ENCODE measurements around the gene IPO8.
"Not testable (repeated sequence)": the region's sequence is repeated elsewhere in the genome, so short reads cannot be mapped to it uniquely, and the experiment has no call there.

The IPO8 gene

DNA sequence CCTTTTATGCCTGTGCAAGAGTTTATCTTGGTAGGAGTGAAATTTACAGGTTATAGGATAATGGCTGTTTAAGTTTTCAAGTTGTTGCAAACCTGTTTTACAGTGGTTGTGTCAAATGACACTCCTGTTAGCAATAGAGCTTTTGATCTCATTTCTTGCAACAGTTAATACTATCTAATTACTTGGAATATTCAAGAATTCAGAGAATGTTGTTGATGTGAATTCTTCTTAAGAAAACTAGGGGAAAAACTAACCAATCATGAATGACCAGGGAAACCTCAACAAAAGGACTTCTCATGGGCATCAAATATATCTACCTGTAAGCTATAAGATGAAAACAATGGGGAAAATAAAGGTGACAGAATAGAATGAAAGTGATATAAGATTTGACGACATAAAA lies 85.0 kb downstream of the IPO8 start:
- no peak for TF ChIP-seq POLR2A (IDR thresholded peaks at IDR 0.05; ENCODE audit: low read length)
- TF ChIP-seq GATA1 (IDR thresholded peaks at IDR 0.05; ENCODE audit: low read depth, low read length) = no peak
- no peak for DNase-seq

DNA sequence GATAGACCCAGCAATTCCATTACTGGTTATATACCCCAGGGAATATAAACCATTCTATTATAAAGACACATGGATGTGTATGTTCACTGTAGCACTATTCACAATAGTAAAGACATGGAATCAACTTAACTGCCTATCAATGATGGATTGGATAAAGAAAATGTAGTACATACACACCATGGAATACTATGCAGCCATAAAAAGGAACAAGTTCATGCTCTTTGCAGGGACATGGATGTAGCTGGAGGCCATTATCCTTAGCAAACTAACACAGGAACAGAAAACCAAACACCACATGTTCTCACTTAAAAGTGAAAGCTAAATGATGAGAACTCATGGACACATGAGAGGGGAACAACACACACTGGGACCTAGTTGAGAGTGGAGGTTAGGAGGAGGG lies 85.8 kb downstream of the IPO8 start:
- not testable (repeated sequence) for DNase-seq

DNA sequence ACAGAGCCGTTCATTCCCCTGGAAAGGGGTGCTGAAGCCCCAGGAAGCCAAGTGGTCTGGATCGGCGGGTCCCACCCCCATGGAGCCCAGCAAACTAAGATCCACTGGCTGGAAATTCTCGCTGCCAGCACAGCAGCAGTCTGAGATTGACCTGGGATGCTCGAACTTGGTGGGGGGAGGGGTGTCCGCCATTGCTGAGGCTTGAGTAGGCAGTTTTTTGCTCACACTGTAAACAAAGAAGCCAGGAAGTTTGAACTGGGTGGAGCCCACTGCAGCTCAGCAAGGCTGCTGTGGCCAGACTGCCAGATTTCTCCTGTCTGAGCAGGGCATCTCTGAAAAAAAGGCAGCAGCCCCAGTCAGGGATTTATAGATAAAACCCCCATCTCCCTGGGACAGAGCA lies 91.4 kb downstream of the IPO8 start:
- DNase-seq = not testable (repeated sequence)

DNA sequence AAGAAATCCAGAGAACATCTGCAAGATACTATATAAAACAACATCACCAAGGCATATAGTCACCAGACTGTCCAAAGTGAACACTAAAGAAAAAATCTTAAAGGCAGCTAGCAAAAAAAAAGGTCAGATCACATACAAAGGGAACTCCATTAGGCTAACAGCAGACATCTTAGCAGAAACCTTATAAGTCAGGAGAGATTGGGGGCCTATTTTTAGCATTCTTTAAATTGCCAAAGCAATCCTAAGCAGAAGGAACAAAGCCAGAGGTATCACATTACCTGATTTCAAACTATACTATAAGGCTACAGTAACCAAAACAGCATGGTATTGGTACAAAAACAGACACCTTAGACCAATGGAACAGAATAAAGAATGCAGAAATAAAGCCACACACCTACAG lies 92.5 kb downstream of the IPO8 start:
- DNase-seq = no peak
- TF ChIP-seq POLR2A (IDR thresholded peaks at IDR 0.05; ENCODE audit: low read length) (no peak), GATA1 (IDR thresholded peaks at IDR 0.05; ENCODE audit: low read depth, low read length) (no peak)

DNA sequence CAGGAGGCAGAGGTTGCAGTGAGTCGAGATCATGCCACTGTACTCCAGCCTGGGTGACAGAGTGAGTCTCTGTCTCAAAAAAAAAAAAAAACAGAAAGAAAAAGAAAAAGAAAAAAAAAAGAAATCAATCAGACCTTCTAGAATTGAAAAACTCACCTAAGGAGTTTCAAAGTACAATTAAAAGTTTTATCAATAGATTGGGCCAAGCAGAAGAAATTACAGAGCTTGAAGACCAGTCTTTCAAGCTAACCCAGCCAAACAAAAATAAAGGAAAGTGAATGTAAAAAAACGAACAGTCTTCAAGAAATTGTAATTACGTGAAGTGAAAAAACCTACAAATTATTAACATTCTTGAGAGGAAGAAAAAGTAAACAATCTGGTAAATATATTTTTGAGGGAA lies 93.0 kb downstream of the IPO8 start:
- TF ChIP-seq POLR2A (IDR thresholded peaks at IDR 0.05; ENCODE audit: low read length) = no peak
- no peak for TF ChIP-seq GATA1 (IDR thresholded peaks at IDR 0.05; ENCODE audit: low read depth, low read length)
- DNase-seq = no peak

DNA sequence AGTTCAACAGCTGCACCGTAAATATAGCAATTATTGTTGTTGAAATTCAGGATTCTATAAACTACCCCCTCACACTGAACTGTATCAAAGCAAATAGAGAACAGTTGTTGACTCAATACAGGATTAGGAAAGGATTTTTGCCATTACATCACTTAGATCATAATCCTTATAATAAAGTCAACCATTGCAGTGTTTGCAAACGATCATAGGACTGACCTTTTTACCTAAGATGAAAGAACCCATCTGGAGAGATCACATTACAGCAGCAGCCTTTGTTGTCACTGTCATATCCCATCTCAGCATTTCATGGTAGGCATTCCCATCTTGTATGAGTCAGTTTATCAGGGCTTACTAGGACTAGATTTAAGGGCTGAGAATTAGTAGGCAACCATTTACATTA lies 96.1 kb downstream of the IPO8 start:
- no peak for TF ChIP-seq POLR2A (IDR thresholded peaks at IDR 0.05; ENCODE audit: low read length)
- TF ChIP-seq GATA1 (IDR thresholded peaks at IDR 0.05; ENCODE audit: low read depth, low read length) = no peak
- DNase-seq = no peak

DNA sequence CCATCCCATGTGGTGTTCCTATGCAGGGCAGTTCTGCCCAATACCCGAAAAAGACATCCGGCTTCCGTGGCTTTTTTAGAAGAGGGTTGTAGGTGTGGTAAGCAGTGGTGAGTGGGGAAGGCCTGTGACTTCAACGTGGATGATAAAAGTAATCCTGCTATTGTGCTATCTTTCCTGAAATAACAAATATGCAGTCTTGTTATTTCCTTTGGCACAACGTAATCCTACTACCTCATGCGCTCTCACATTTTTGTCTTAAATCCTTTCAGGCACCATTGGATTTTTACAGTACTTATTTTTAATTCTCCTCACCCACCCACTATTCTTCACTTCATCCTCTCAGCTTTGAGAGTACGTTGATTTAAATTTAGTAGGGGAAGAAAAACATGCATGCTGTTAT lies 96.8 kb downstream of the IPO8 start:
- DNase-seq = no peak
- TF ChIP-seq POLR2A (IDR thresholded peaks at IDR 0.05; ENCODE audit: low read length) (no peak), GATA1 (IDR thresholded peaks at IDR 0.05; ENCODE audit: low read depth, low read length) (no peak)

DNA sequence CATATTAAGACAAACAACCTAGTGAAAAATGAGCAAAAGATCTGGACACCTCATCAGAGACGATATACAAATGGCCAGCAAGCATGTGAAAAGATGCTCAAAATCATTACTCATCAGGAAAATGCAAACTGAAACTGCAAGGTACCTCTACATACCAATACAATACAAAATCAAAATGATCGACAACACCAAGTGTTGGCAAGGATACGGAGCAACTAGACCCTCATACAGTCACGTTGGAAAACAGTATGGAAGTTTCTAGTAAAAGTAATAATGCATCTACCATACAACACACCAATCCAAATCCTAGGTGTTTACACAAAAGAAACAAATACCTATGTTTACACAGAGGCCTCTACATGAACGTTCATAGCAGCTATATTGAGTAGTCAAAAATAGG lies 99.9 kb downstream of the IPO8 start:
- no peak for TF ChIP-seq GATA1 (IDR thresholded peaks at IDR 0.05; ENCODE audit: low read depth, low read length)
- TF ChIP-seq POLR2A (IDR thresholded peaks at IDR 0.05; ENCODE audit: low read length) = no peak
- DNase-seq = no peak

DNA sequence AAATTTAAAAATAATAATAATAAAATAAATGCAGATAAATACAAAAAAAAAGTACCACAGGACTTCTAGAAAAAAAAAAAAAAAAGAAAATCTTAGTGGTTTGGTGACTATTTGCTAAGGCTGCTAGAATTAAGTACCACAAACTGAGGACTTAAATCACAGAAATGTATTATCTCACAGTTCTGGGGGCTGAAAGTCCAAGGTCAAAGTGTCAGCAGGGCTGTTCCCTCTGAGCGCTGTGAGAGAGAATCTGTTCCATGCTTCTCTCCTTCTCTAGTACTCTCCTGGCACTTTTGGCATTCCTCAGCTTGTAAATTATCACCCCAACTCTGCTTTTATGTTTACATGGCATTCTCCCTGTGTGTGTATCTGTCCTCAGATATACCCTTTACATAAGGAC lies 101.2 kb downstream of the IPO8 start:
- DNase-seq = no peak
- no peak for TF ChIP-seq POLR2A (IDR thresholded peaks at IDR 0.05; ENCODE audit: low read length)
- no peak for TF ChIP-seq GATA1 (IDR thresholded peaks at IDR 0.05; ENCODE audit: low read depth, low read length)

DNA sequence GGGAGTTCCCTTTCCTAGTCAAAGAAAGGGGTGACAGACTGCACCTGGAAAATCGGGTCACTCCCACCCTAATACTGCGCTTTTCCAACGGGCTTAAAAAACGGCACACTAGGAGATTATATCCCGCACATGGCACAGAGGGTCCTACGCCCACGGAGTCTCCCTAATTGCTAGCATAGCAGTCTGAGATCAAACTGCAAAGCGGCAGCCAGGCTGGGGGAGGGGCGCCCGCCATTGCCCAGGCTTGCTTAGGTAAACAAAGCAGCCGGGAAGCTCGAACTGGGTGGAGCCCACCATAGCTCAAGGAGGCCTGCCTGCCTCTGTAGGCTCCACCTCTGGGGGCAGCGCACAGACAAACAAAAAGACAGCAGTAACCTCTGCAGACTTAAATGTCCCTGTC lies 107.1 kb downstream of the IPO8 start:
- not testable (repeated sequence) for DNase-seq

DNA sequence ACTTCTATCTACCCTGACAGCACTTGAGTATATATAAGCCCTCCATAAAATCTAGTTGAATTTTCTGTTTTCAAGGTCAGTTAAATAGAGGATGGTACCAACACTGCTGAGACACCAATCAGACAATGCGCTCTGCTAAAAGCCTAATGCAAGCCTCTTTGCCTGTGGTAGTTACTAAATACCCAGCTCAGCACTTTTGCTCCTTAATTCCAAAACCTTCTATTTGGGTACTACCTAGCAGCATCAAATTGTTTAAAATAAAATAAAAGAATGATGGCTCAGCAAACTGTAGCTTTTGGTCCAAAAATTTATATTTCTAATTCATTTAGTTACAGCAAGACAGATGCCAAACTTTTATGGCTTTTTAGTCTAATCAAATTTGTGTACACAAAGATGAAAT lies 107.9 kb downstream of the IPO8 start:
- TF ChIP-seq GATA1 (IDR thresholded peaks at IDR 0.05; ENCODE audit: low read depth, low read length) = no peak
- TF ChIP-seq POLR2A (IDR thresholded peaks at IDR 0.05; ENCODE audit: low read length) = no peak

DNA sequence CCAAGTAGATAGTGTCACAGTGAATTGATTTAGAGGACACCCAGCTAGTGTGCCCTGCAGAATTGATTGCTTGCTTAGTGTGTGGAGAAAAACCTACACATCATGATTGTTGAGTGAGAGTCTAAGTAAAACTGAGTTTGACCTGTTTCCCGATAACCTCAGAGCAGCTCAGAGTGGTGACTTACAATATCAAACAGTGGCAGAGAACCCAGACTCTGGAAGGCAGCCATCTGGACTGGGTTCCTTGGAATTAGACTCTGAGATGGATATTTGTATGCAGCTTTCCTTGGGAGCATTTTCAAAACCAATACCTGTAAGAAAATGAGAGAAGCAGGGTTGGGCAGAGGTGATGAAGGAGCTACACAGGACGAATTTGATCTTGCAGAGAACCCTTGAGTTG lies 109.8 kb downstream of the IPO8 start:
- DNase-seq = no peak

More for the DNA sequence above, 107.9 kb downstream of the IPO8 start:
- DNase-seq = no peak

DNA sequence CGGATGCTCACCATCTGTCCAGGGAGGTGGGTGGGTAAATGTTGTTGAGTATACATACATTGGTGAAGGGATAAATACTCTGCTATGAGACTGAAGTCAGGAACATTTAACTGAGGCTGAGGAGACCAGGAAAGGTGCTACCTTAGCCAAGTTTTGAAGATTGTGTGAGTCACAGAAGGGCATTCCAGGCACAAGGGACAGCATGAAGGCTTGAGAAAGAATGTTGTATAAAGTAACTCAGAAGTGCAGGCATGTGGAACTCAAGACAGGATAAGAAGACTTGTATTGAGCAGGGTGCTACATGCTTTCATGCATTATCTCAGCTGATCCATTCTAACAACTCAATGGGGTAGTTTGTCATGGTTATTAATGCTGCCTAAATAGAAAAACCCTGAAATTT lies 112.7 kb downstream of the IPO8 start:
- no peak for TF ChIP-seq GATA1 (IDR thresholded peaks at IDR 0.05; ENCODE audit: low read depth, low read length)
- no peak for TF ChIP-seq POLR2A (IDR thresholded peaks at IDR 0.05; ENCODE audit: low read length)

More for the DNA sequence above, 109.8 kb downstream of the IPO8 start:
- TF ChIP-seq GATA1 (IDR thresholded peaks at IDR 0.05; ENCODE audit: low read depth, low read length) (no peak), POLR2A (IDR thresholded peaks at IDR 0.05; ENCODE audit: low read length) (no peak)

DNA sequence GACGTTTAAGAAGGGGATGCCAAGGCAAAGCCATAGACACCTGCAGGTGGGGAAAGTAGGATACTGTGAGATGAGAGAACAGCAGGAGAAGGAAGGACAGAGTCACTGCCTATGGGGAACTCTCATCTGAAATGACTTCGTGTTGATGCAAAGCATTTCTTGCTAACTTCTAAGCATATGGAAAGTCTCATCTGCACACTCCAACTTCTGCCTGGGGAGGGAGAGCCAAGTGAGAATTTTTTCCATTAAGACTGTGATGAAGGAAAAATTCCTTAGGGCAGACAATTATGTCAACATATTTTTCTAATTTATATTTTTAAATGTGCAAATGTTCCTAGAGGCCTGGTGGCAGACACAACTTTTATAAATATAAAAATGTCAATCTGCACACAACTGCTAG lies 115.3 kb downstream of the IPO8 start:
- no peak for TF ChIP-seq GATA1 (IDR thresholded peaks at IDR 0.05; ENCODE audit: low read depth, low read length)
- TF ChIP-seq POLR2A (IDR thresholded peaks at IDR 0.05; ENCODE audit: low read length) = no peak
- DNase-seq = no peak

More for the DNA sequence above, 112.7 kb downstream of the IPO8 start:
- no peak for DNase-seq
